Urinary bladder (tissue), 4 donors: Measurements from ENCODE around the gene ADCY2. TPM values are rescaled to one million over a fixed set of nuclear protein-coding genes. Genes with fewer than 3 reads are reported as not detected.

Experiments used
- DNase-seq: peaks from one replicate; pipeline ENCODE4 v3.0.0-alpha.2; 2015; ENCODE audit errors: extremely low spot score
- H3K27ac ChIP-seq: one replicate; pipeline ENCODE4 v1.5.1; 2013; ENCODE audit warnings: low read depth, mild to moderate bottlenecking, moderate library complexity
- H3K36me3 ChIP-seq: one replicate; pipeline ENCODE4 v1.6.1; 2013; ENCODE audit warnings: mild to moderate bottlenecking, moderate library complexity; ENCODE audit not compliant: insufficient read depth
- H3K4me1 ChIP-seq: one replicate; pipeline ENCODE4 v1.6.1; 2013; ENCODE audit warnings: mild to moderate bottlenecking, moderate library complexity; ENCODE audit not compliant: insufficient read depth
- H3K4me3 ChIP-seq: one replicate; pipeline ENCODE4 v1.5.1; 2013; ENCODE audit warnings: low read depth, low read length
- WGBS: extraction: QIAGEN DNeasy Blood & Tissue Kit; methylation state at CpG from one replicate; pipeline ENCODE4 v1.1.7; 2013; 5-methylcytosine and 5-hydroxymethylcytosine counted together
- polyA plus RNA-seq: library from polyadenylated mRNA; stranded (reverse); fragments of 200-250 nt; gene quantifications from one replicate; pipeline ENCODE4 v1.2.3, GENCODE V29; 2013
- total RNA-seq: library from RNA; depleted of rRNA; stranded (reverse); fragments of >200 nt; gene quantifications from one replicate; pipeline ENCODE4 v1.2.3, GENCODE V29; 2014
- donor health status: healthy with polysubstance abuse.
- donor health status: healthy.

The ADCY2 gene
- total and polyA plus RNA-seq, 2 donors, result 6.5 to 6.6 TPM

GRCh38 chr5:7690557-7690956, 294.6 kb downstream of the ADCY2 start:
- no peak for DNase-seq
- H3K36me3 ChIP-seq, result no peaks in the 10 kb centered on the region
- H3K27ac ChIP-seq, result no peak overlapping the region
- WGBS, result 70% methylated on average over 10 of the region's 10 CpGs
- H3K4me3 ChIP-seq, result no peak overlapping the region
- H3K4me1 ChIP-seq, result no peaks in the 10 kb centered on the region

- H3K27ac ChIP-seq, result no peak overlapping the region
- 58% methylated on average over 5 of the region's 5 CpGs for WGBS
- DNase-seq, result no peak
These were observed 309.3 kb downstream of the ADCY2 start for GRCh38 chr5:7705261-7705660.

DNA sequence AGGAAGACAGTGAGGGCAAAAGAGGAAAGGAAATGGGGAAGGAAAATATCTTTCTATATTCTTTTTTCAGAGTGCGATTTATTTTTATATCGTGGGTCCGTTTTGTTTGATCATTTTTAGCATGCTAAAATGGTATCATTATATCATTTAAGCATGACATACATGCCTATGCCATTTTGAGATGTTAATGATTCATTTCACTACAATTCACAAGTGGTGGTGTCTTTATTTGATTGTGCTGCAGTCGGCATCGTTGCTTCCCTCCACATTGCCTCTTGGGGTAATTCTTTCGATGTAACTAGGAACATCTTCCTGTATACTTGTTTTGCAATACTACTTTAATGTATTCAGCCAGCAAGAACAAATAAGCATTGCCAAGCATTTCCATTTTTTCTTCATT, 309.8 kb downstream of the ADCY2 start:
- no peak for DNase-seq
- WGBS, result 93% methylated on average over 6 of the region's 6 CpGs
- H3K4me3 ChIP-seq, result no peak overlapping the region
- no peaks in the 10 kb centered on the region for H3K36me3 ChIP-seq
- no peak overlapping the region for H3K27ac ChIP-seq
- no peaks in the 10 kb centered on the region for H3K4me1 ChIP-seq

More at GRCh38 chr5:7705261-7705660, 309.3 kb downstream of the ADCY2 start:
- Histone ChIP-seq H3K4me3 (no peak overlapping the region), H3K36me3 (no peaks in the 10 kb centered on the region), H3K4me1 (no peaks in the 10 kb centered on the region)

GRCh38 chr5:7706256-7706655, 310.3 kb downstream of the ADCY2 start:
- no peak overlapping the region for H3K4me3 ChIP-seq
- no peak for DNase-seq
- H3K4me1 ChIP-seq, result no peaks in the 10 kb centered on the region
- H3K27ac ChIP-seq, result no peak overlapping the region
- WGBS, result 62% methylated on average over 4 of the region's 4 CpGs
- no peaks in the 10 kb centered on the region for H3K36me3 ChIP-seq

DNA sequence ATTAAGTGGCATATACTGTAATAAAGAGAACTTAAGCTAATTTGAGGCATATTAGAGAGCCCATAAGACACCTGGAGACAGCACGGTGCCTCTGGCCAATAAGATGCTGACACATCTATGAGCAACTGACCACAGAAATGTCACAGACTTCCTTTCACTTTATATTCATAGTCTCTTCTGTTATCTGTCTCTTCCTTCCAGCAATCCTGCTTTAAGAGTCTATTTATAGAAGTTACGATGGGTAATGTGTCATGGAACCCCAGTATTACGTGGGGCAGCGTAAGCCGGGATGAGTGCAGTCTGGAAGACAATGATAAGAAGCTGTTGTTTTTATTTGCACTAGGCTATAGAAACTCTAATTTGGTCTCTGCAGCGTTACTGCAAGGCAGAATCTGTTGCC, 318.2 kb downstream of the ADCY2 start:
- Histone ChIP-seq H3K27ac (no peak overlapping the region), H3K4me3 (no peak overlapping the region), H3K4me1 (no peaks in the 10 kb centered on the region), H3K36me3 (no peaks in the 10 kb centered on the region)
- DNase-seq, result no peak
- WGBS, result 58% methylated on average over 6 of the region's 6 CpGs

DNA sequence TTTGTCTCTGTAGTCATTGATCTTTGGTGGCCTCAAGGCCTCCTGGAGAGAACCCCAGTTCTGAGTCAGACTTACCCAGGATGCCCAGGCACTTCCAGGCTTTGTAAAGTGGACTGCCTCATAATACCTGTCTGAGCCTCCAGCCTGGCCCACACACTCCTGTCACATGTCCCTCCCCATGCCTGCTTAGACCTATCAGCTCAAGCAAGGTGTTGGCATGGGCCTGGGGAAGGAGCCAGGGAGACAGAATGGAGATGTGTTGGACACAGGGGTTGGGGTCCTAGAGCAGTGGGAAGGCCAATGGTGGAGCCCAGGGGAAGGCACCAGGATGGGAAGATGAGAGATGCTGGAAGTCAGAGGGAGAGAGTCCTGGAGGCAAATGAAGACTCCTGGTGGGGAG, 318.8 kb downstream of the ADCY2 start:
- Histone ChIP-seq H3K4me1 (no peaks in the 10 kb centered on the region), H3K36me3 (no peaks in the 10 kb centered on the region), H3K27ac (no peak overlapping the region), H3K4me3 (no peak overlapping the region)
- DNase-seq, result no peak

DNA sequence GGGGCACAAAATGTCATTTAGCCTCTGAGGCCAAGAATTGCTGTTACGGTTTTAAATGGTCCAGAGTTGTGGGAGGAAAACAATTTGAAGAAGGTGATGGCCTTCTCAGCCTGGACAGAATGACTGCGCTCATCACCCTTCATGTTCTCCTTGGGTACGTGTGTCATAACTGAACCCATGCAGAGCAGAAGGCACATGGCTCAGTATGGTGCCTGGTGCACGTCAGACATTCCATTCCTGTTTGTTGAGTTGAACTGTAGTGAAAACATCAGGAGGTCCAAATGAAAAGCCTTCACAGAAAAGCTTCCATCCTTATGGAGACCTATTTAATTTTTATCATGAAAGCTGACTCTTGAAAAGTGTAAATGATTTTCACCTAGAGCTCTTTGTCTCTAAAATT, 321.8 kb downstream of the ADCY2 start:
- no peak for DNase-seq
- no peaks in the 10 kb centered on the region for H3K4me1 ChIP-seq
- no peaks in the 10 kb centered on the region for H3K36me3 ChIP-seq
- no peak overlapping the region for H3K4me3 ChIP-seq
- H3K27ac ChIP-seq, result no peak overlapping the region
- WGBS, result 90% methylated on average over 4 of the region's 4 CpGs

DNA sequence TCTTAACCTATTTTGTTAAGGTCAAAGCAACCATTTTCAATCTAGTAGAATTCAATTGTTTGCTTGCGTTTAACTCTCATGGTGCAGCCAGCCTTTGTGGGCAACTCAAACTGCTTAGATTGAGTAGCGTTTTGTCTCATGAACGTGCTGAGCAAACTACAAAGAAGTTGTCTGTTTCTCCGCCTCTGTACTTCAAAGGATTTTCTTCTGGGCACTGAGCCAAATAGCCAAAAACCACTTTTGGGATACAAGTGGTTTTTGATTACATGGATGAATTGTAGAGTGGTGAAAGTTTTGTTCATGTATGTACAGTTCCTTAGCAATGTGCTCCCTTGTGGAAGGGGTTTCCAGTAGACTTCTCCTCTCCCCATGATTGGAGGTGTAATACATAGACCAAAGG, 332.1 kb downstream of the ADCY2 start:
- Histone ChIP-seq H3K27ac (no peak overlapping the region), H3K4me1 (no peaks in the 10 kb centered on the region), H3K36me3 (no peaks in the 10 kb centered on the region), H3K4me3 (no peak overlapping the region)
- DNase-seq, result no peak
- 58% methylated on average over 4 of the region's 4 CpGs for WGBS

GRCh38 chr5:7741415-7742065, 345.6 kb downstream of the ADCY2 start:
- H3K4me1 ChIP-seq, result no peaks in the 10 kb centered on the region
- H3K36me3 ChIP-seq, result no peaks in the 10 kb centered on the region
- no peak overlapping the region for H3K27ac ChIP-seq
- no peak overlapping the region for H3K4me3 ChIP-seq
- WGBS, result 93% methylated on average over 5 of the region's 5 CpGs
- no peak for DNase-seq

- WGBS, result 82% methylated on average over 5 of the region's 5 CpGs
- Histone ChIP-seq H3K36me3 (no peaks in the 10 kb centered on the region), H3K4me1 (no peaks in the 10 kb centered on the region), H3K4me3 (no peak overlapping the region), H3K27ac (no peak overlapping the region)
- no peak for DNase-seq
These were observed 346.3 kb downstream of the ADCY2 start for GRCh38 chr5:7742241-7742656.

- Histone ChIP-seq H3K36me3 (no peaks in the 10 kb centered on the region), H3K4me1 (no peaks in the 10 kb centered on the region), H3K27ac (no peak overlapping the region), H3K4me3 (no peak overlapping the region)
- WGBS, result 30% methylated on average over 11 of the region's 11 CpGs
- DNase-seq, result peak; percentile 46
These were observed 350.1 kb downstream of the ADCY2 start for GRCh38 chr5:7745882-7746610.

- Histone ChIP-seq H3K4me1 (no peaks in the 10 kb centered on the region), H3K4me3 (no peak overlapping the region), H3K36me3 (no peaks in the 10 kb centered on the region), H3K27ac (no peak overlapping the region)
- WGBS, result 88% methylated on average over 6 of the region's 6 CpGs
- no peak for DNase-seq
These were observed 351.8 kb downstream of the ADCY2 start for GRCh38 chr5:7747728-7748127.

DNA sequence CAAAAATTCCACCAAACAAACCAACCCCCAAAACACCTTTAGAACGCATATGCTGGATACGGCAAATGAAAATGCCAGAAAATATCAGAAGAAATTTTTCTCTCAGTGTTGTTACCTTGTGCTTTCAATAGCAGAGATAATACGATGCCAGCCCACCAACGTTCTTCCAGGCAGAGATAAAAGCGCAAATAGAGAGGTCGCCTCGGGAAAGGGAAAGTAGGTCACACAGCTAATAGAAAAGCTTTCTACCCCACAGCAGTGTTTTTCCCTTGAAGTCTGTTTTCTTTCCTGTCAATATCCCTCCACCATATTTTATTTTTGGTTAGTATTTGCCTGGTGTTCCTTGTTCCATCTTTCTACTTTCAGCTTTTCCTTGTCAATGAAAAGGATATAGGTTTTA, 353.7 kb downstream of the ADCY2 start:
- no peak for DNase-seq
- Histone ChIP-seq H3K4me3 (no peak overlapping the region), H3K27ac (no peak overlapping the region), H3K4me1 (no peaks in the 10 kb centered on the region), H3K36me3 (no peaks in the 10 kb centered on the region)
- WGBS, result 79% methylated on average over 7 of the region's 7 CpGs

GRCh38 chr5:7751874-7752273, 355.9 kb downstream of the ADCY2 start:
- H3K4me3 ChIP-seq, result no peak overlapping the region
- H3K27ac ChIP-seq, result no peak overlapping the region
- no peak for DNase-seq
- H3K4me1 ChIP-seq, result no peaks in the 10 kb centered on the region
- no peaks in the 10 kb centered on the region for H3K36me3 ChIP-seq
- WGBS, result 85% methylated on average over 5 of the region's 5 CpGs
